ENCODE measurements around the gene DOCK10. TPM values are rescaled to one million over a fixed set of nuclear protein-coding genes. Genes with fewer than 3 reads are reported as not detected.
"Not testable (repeated sequence)": the region's sequence is repeated elsewhere in the genome, so short reads cannot be mapped to it uniquely, and the experiment has no call there.

Gene DOCK10
- polyA plus RNA-seq (ENCODE audit: insufficient read length in 3 of 3), result 10 to 100 TPM in 2 of 3 donors, 1 to 10 TPM in 1; 8.5 to 10.7 (median 10.6) TPM
- long read RNA-seq, donor 1, result 0 reads
- long read RNA-seq, donor 2, result 0 reads
- long read RNA-seq, donor 3, result 0 reads
- long read RNA-seq, donor 4, result 0 reads
- long read RNA-seq, donor 5, partial matches to known transcripts, result 0 of 1 reads
- long read RNA-seq, donor 5, other reads (novel, unspliced or antisense), result 0 of 1 reads
- long read RNA-seq, donor 6, result 0 reads
- long read RNA-seq, donor 7, result 0 reads
- long read RNA-seq, donor 8, result 0 reads
- long read RNA-seq, donor 9, result 0 reads
- long read RNA-seq, donor 10, result 0 reads
- long read RNA-seq, donor 11, result 0 reads
- long read RNA-seq, donor 12, partial matches to known transcripts, result 7 of 7 reads
- long read RNA-seq, donor 12, other reads (novel, unspliced or antisense), result 0 of 7 reads
- long read RNA-seq, donor 13, result 0 reads
- long read RNA-seq, donor 14, result 0 reads
- long read RNA-seq, donor 15, result 0 reads
- long read RNA-seq, donor 16, result 0 reads

DNA sequence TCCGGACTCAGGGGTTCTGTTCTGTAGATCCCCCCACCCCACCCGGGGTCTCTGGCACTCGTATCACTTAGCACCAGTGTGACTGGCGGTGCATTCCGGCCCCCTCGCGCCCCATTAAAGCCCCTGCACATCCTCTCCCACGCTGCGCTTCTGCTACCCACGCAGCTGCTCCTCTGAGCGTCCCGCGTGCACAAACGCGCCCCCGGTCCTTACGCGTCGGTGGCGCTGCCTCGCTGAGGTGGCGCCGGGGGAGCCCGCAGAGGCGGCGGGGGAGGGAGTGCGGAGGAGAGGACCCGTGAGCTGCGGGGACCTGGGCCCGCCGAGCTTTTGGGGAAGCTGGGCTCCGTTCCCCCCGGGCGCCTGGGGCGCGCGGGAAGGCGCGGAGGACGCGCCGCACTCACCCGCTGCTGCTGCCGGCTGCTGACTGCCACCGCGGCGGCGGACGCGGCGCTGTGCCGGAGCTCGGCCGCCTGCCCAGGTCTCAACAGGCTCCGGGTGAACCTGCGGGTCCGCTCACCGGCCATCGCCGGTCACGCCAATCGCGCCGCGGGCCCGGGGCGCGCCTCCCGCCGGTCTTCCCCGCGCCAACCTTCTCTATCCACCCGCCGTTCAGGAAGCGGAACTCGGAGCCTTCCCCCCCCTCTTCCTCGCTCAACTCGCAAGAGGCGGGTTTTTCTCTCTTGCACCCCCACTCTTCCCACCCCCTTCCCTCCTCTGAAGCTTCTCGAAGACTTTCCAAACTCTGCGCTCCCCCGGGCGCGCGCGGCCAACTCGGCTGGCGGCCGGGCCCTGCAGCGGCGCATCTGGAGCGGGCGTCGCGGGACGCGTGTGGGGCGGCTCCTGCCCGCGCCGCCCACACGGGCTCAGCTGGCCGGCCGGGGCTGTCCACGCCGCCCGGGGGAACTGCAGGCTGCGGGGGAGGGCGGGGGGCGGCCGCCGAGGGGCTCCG is at the start of gene DOCK10:
DOCK10 (minus strand) TSS at position 618 of the 949 bp plus-strand sequence; CDS start at position 524, 94 bp downstream.
- DNase-seq, result peak; percentile 35

GRCh38 chr2:225091336-225091735 is 49.1 kb upstream of the DOCK10 start:
- DNase-seq, result no peak

DNA sequence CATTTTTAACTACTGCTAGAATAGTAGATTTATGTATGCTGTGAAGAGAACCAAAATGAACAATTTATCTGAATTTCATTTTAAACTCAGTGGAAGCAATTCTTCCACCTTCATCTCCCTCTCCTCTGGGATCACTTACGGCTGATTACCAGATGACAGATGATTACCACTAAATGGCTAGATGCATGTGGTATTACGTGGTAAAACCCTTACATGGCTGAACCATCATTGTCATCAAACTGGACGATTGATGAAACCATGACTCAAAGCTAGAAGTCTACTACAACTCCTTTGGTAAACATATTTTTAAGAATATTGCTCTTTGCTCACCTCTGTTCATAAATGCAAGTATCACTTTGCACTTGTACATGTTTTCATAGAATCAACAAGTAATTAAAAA is 48.5 kb upstream of the DOCK10 start:
- no peak for DNase-seq

GRCh38 chr2:225086915-225087314 is 44.6 kb upstream of the DOCK10 start:
- no peak for DNase-seq

DNA sequence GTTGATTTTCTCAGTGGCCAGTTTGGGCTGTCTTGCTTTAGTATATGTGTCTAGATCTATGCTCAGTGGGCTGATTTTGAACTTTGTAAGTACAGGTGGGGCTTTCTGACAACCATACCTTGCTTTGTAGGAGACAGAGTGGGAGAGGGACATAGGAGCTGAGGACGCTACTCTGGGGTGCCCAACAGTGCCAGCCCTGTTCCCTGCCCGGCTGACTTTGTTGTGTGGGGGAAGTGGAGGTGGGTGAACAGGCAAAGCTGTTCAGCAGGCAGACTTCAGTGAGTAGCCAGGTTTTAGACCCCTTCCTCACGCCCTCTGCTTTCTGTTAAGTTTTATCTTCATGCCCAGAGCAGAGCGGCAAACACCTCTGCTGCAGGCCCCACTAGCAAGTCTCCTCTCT is 44.2 kb upstream of the DOCK10 start:
- DNase-seq, result no peak

DNA sequence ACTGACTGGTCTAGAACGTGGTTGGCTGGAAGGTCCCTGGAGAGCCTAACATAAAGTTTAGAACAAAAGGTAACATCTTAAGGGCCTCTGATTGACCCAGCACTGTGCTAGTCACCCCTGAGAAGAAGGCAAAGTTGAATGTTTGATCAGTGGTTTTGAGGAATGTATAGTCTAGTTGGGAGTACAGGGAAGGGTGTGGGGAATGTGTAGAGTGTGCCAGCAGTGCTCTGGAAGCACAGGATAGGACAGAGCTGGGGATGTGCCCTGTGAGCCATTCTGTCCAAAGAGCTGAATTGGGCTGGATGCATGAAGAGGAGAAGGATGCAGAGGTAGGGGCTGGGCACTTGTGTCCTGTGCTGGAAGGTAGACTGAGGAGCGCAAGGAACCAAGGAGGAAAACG is 41.0 kb upstream of the DOCK10 start:
- no peak for DNase-seq

DNA sequence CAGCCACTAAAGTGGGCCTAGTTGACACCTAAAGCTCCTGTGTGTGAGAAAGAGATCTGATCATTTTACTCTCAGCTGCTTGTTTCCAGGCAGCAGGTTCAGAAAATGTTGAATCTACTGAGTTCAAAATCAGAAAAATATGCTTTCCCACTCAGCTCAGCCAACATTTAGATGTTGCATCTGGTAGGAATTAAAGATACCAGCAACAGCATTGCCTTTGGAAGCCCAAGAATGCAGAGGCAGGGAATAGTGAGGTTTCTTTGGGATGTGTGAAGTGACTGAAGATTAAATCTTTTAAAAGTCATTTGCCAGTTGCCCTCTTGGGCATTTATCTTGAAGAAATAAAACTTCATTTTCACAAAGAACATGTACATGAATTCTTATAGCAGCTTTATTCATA is 33.9 kb upstream of the DOCK10 start:
- DNase-seq, result no peak

GRCh38 chr2:225074919-225075681 is 32.8 kb upstream of the DOCK10 start:
- no peak for DNase-seq

DNA sequence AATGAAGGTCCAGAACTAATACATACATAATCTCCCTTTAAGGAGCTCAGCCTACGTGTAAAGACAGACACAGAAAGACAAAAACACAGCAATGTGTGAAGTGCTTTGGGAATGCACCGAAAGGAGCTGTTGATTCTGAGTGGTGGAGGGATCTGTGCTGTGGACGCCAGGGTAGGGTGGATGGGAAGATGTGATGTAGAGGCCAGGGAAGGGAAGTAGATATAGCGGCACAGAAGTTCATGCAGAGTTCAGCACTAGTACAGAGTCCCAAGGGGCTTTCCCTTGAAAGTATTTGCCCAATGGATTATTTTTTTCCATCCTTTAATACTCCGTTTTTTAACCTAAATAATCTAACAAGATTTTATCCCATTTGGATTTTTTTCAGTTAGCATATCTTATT is 32.1 kb upstream of the DOCK10 start:
- DNase-seq, result no peak

- no peak for DNase-seq
These were observed 30.9 kb upstream of the DOCK10 start for GRCh38 chr2:225073198-225073597.

DNA sequence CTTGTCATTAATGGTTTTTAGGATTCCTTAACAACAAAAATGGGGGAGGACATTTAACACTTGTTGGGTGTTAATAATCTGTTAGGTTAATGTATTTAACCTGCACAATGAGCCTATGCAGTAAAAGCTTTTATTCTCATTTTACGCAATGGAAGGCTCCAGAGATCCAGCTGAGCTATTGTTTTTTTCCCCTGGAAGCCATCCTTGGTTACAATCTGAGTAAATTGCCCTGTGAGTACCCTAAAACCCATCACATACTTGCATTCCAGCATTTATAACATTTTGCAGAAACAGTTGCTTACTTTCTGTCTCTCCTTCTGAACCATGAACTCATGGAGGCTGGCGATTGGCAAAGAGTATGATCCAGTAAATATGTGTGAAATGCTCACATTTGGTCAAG is 30.2 kb upstream of the DOCK10 start:
- DNase-seq, result no peak

DNA sequence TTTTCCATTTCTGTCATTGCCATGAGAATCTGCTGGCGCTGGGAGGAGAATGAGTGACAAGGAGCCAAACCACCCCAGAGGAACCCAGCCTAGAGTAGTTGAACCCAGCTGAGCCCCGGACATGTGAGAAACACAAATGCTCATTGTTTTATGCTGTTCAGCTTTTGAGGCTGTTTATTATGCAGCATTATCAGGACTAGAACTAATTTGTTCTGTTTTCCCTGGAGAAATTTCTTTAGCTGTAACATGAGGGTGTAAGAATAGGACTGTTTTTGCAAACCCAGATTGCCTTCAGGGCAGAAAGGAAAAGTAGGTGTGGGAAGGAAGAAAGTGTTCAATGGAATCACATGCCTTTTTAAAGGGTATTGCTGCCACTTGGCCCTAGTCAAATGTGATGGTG is 28.5 kb upstream of the DOCK10 start:
- no peak for DNase-seq

GRCh38 chr2:225069966-225070365 is 27.7 kb upstream of the DOCK10 start:
- no peak for DNase-seq

GRCh38 chr2:225069477-225069876 is 27.2 kb upstream of the DOCK10 start:
- DNase-seq, result no peak

DNA sequence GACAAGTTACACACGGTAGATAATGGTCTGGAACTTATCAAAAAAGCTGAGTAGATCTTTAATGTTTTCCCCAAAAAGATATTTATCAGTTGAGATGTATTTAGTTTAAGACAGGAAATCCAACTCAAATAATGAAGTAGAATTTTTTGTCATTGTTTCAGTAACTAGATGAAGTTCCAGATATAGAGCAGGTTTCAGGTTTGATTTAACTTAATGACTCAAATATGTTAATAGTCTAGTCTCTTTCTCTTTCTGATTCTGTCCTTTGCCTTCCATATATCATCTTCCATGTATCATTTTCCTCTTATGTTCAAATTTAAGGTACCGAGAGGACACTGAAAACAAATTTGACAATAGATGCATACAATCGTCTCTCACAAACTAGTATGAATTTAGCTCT is 23.6 kb upstream of the DOCK10 start:
- DNase-seq, result no peak

- DNase-seq, result no peak
These were observed 22.7 kb upstream of the DOCK10 start for GRCh38 chr2:225064928-225065327.

DNA sequence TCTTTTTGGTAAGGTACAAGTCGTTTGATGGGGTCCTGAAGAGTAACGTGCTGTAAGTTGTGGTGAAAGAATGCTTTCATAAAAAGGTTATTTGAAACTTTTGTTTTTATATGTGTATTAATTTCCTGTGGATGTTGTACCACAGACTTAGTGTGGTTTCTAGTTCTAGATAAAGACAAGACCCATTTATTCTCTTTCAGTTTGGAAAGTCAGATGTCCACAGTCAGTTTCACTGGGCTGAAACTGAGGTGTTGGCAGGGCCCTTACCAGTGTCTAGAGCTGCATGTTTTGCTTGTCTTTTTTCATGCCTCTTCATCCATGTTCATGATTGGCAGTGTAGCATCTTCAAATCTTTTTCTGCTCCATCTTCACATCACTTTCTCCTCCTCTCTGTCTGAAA is 22.1 kb upstream of the DOCK10 start:
- no peak for DNase-seq

GRCh38 chr2:225056330-225057073 is 14.2 kb upstream of the DOCK10 start:
- DNase-seq, result no peak

DNA sequence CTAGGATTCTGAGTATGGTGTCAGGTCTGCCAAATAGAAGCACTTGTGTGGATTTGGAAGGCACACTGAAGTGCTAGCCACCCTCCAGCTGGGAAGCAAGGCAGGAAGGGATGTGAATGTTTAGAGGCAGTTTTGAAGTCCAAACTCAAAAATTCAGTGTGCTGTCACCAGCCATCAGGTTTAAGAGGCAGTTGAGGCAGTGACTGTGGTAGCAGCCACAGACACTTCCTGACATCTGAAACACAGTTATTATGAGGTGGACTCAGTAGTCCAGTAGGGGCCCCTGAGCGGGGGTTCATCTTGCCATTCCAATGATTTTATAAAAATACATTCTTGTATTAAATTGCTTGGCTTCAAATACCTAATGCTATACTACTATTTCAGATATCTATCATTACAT is 13.4 kb upstream of the DOCK10 start:
- no peak for DNase-seq

DNA sequence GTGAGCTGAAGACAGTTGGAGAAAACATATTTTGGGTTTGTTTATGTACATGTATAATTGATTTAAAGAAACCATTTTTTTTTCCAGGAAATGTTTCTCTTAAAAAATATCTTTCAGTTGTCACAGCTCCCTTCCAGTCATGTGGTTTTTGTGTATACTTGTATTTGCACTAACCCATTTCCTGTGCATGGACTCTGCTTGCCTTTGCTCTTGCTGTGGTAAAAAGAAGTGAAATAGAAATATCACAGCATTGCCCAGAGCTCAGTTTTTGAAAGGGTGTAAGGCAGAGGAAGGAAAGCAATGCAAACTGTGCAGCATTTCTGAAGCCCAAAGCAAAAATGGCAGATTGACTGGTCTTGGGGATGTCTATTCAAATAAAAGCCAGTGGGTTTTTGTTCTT is 10.4 kb upstream of the DOCK10 start:
- DNase-seq, result no peak

GRCh38 chr2:225047502-225047901 is 5.2 kb upstream of the DOCK10 start:
- not testable (repeated sequence) for DNase-seq
